Measurements from ENCODE around the gene EEFSEC. TPM values are rescaled to one million over a fixed set of nuclear protein-coding genes. Genes with fewer than 3 reads are reported as not detected.
A peak's percentile ranks its signal among the peaks of the same experiment; 100 is the strongest.

EEFSEC gene
- total and polyA plus RNA-seq, 2 of the 8 experiments (the other 6 are each of a cell fraction or from before 2014, with no cell fraction given), result 13.1 to 19.8 TPM

DNA sequence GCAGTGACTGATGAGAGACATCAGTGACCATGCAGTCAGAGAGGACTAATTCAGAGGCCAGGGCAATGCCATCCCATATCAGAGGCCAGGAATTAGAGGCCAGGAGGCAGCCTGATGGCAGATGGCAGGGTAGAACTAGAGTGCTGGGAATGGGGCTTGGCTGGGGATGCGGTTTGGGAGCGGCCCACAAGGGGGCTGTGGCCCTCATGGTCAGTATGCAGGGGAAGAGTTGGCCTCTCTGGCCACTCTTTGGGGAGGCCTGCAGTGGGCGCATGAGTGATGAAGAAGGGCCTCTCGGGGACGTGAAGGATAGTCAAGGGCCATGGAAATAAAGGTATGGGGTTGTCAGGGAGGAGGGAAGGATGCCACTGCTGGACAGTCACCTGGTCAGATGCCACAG lies 101.7 kb downstream of the EEFSEC start:
- 0 out of 7 replicates have a peak, but pooled peaks cover 0 to 5% (median 0%) of the 10 kb centered on the region in 4 experiments for H3K4me1 ChIP-seq (replicated peaks in 1 of 4; ENCODE audit: control insufficient read depth in 3 of 4, insufficient read depth in 4 of 4, low read length in 3 of 4)
- peak overlapping the region; percentile 39; the same call in 1 of the 2 replicates for H2AK5ac ChIP-seq (ENCODE audit: low read depth, low read length)
- no peaks in the 10 kb centered on the region for H3K23me2 ChIP-seq (ENCODE audit: low read depth, low read length)
- no peak overlapping the region for H3K18ac ChIP-seq (ENCODE audit: extremely low read depth, low read length)
- H2BK12ac ChIP-seq (ENCODE audit: low read depth, low read length), result no peak overlapping the region
- TF ChIP-seq, protein P1, sequence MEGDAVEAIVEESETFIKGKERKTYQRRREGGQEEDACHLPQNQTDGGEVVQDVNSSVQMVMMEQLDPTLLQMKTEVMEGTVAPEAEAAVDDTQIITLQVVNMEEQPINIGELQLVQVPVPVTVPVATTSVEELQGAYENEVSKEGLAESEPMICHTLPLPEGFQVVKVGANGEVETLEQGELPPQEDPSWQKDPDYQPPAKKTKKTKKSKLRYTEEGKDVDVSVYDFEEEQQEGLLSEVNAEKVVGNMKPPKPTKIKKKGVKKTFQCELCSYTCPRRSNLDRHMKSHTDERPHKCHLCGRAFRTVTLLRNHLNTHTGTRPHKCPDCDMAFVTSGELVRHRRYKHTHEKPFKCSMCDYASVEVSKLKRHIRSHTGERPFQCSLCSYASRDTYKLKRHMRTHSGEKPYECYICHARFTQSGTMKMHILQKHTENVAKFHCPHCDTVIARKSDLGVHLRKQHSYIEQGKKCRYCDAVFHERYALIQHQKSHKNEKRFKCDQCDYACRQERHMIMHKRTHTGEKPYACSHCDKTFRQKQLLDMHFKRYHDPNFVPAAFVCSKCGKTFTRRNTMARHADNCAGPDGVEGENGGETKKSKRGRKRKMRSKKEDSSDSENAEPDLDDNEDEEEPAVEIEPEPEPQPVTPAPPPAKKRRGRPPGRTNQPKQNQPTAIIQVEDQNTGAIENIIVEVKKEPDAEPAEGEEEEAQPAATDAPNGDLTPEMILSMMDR (IDR thresholded peaks at IDR 0.05; ENCODE audit: control extremely low read depth in 1 of 3, insufficient read depth in 1 of 3, low read depth in 1 of 3, low read length in 3 of 3), result peak; percentile 42 to 56 (median 43); a peak in 3 of 4 replicates
- TF ChIP-seq ASH2L (IDR thresholded peaks at IDR 0.05; ENCODE audit: low read length) (no peak), CHD2 (IDR thresholded peaks at IDR 0.05; ENCODE audit: low read length) (no peak), RAD21 (IDR thresholded peaks at IDR 0.05 in 1 of 2, conservative IDR thresholded peaks at IDR 0.05 in 1 of 2; ENCODE audit: low read depth in 2 of 2, low read length in 2 of 2) (peak; percentile 32 to 37)
- no peaks in the 10 kb centered on the region for H4K20me1 ChIP-seq (replicated peaks in 1 of 2; ENCODE audit: control insufficient read depth in 1 of 2, insufficient read depth in 2 of 2, low read length in 2 of 2)
- H3K9ac ChIP-seq (replicated peaks in 1 of 4; ENCODE audit: extremely low read depth in 1 of 4, low read depth in 3 of 4, low read length in 3 of 4), result no peak overlapping the region
- no peak overlapping the region for H3K14ac ChIP-seq (ENCODE audit: insufficient read length)
- H2BK120ac ChIP-seq (replicated peaks; ENCODE audit: low read depth, low read length), result no peak overlapping the region
- DNase-seq (ENCODE audit: low read depth in 1 of 2, low spot score in 2 of 2) (no peak), FAIRE-seq (no peak)
- H3K79me1 ChIP-seq (ENCODE audit: low read depth, low read length), result no peaks in the 10 kb centered on the region
- H3K4me3 ChIP-seq (ENCODE audit: extremely low read depth in 1 of 4, insufficient read depth in 2 of 4, low read depth in 3 of 4, low read length in 4 of 4), result no peak overlapping the region
- H2AFZ ChIP-seq (ENCODE audit: low read length), result no peak overlapping the region
- no peaks in the 10 kb centered on the region for H3K27me3 ChIP-seq (replicated peaks in 1 of 4; ENCODE audit: control insufficient read depth in 3 of 4, extremely low read depth in 1 of 4, insufficient read depth in 3 of 4, low read length in 3 of 4)
- H3K23ac ChIP-seq (ENCODE audit: insufficient read length), result no peak overlapping the region
- H4K5ac ChIP-seq (ENCODE audit: insufficient read length, low read depth, low read length), result no peak overlapping the region
- no peaks in the 10 kb centered on the region for H3K79me2 ChIP-seq (ENCODE audit: control insufficient read depth in 1 of 2, insufficient read depth in 2 of 2, low read length in 2 of 2)
- no peak overlapping the region for H3K4ac ChIP-seq (replicated peaks; ENCODE audit: insufficient read length, low read depth, low read length)
- no peak overlapping the region for H3K27ac ChIP-seq (ENCODE audit: low read depth, low read length)
- no peak overlapping the region for H3K56ac ChIP-seq (replicated peaks; ENCODE audit: insufficient read length, low read depth, low read length)
- ChIA-PET POLR2A (ENCODE audit: partially characterized antibody) (no interaction called here), CTCF (ENCODE audit: partially characterized antibody) (interaction anchor here (0.6 to 7.7 kb wide), 14 partner anchors 9 to 74 kb away, joined by 3 to 63 read pairs (median 4); no protein-coding TSS in a partner anchor)
- no peaks in the 10 kb centered on the region for H3K36me3 ChIP-seq (ENCODE audit: control insufficient read depth in 2 of 4, insufficient read depth in 4 of 4, low read length in 3 of 4)
- H2BK5ac ChIP-seq (ENCODE audit: low read depth, low read length), result no peak overlapping the region
- H4K91ac ChIP-seq (replicated peaks; ENCODE audit: insufficient read length, low read length), result no peak overlapping the region
- peaks cover 0 to 2% of the 10 kb centered on the region in 2 experiments; a peak in 1 of 4 replicates for H3K9me3 ChIP-seq (ENCODE audit: insufficient read depth in 2 of 2, low read depth in 1 of 2, low read length in 1 of 2)
- no peak overlapping the region for H2BK20ac ChIP-seq (ENCODE audit: low read length)
- H3K4me2 ChIP-seq (ENCODE audit: insufficient read depth in 1 of 2, low read depth in 2 of 2, low read length in 2 of 2), result no peak overlapping the region
- WGBS, 2 experiments (ENCODE audit: extremely low coverage in 1 of 2, insufficient coverage in 1 of 2, insufficient read length in 1 of 2, insufficient replicate concordance in 2 of 2, low coverage in 1 of 2, low lambda C conversion rate in 2 of 2, missing lambda C conversion rate in 1 of 2), result 93% methylated on average over 5 of the region's 5 CpGs; no CpG with 5 or more reads in 1 of the 2 experiments
- no peak overlapping the region for H2BK15ac ChIP-seq (ENCODE audit: low read length)
- H4K8ac ChIP-seq (ENCODE audit: extremely low read depth, insufficient read depth, low read length), result no peak overlapping the region
